ENCODE measurements around the gene CCDC180.

DNA sequence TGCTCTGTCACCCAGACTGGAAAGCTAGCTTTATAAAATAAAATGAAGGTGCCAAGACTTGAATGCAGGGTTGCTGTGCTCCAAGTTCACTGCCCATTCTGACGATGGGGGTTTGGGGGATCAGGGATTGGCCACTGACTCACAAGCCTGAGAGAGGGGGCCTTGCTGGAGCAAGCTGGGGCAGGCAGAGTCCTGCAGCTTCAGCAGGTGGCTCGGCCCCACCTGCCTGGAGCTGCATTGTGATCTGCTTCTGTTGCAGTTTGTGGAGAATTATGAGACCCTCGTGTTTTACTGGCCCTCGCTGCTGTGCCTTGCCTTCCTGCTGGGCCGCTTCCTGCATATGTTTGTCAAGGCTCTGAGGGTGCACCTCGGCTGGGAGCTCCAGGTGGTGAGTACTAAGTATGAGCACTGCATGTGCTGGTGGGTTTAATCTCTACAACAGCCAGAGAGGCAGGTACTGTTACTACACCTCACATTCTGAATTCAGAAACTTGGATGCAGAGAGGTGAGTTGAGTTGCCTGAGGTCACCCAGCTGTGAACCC lies 31.1 kb upstream of the CCDC180 start:
- TF ChIP-seq ZNF274 (IDR thresholded peaks at IDR 0.05; ENCODE audit: low read depth, low read length) (no peak), YY1 (IDR thresholded peaks at IDR 0.05; ENCODE audit: insufficient read depth, insufficient read length) (no peak), SUZ12 (IDR thresholded peaks at IDR 0.05; ENCODE audit: extremely low read depth, insufficient read depth, insufficient read length) (no peak)

Measured in NT2/D1 (cell line).